ENCODE results near the gene EVA1C.
"Not testable (repeated sequence)": the region's sequence is repeated elsewhere in the genome, so short reads cannot be mapped to it uniquely, and the experiment has no call there.

The EVA1C gene, protein sequence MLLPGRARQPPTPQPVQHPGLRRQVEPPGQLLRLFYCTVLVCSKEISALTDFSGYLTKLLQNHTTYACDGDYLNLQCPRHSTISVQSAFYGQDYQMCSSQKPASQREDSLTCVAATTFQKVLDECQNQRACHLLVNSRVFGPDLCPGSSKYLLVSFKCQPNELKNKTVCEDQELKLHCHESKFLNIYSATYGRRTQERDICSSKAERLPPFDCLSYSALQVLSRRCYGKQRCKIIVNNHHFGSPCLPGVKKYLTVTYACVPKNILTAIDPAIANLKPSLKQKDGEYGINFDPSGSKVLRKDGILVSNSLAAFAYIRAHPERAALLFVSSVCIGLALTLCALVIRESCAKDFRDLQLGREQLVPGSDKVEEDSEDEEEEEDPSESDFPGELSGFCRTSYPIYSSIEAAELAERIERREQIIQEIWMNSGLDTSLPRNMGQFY

DNA sequence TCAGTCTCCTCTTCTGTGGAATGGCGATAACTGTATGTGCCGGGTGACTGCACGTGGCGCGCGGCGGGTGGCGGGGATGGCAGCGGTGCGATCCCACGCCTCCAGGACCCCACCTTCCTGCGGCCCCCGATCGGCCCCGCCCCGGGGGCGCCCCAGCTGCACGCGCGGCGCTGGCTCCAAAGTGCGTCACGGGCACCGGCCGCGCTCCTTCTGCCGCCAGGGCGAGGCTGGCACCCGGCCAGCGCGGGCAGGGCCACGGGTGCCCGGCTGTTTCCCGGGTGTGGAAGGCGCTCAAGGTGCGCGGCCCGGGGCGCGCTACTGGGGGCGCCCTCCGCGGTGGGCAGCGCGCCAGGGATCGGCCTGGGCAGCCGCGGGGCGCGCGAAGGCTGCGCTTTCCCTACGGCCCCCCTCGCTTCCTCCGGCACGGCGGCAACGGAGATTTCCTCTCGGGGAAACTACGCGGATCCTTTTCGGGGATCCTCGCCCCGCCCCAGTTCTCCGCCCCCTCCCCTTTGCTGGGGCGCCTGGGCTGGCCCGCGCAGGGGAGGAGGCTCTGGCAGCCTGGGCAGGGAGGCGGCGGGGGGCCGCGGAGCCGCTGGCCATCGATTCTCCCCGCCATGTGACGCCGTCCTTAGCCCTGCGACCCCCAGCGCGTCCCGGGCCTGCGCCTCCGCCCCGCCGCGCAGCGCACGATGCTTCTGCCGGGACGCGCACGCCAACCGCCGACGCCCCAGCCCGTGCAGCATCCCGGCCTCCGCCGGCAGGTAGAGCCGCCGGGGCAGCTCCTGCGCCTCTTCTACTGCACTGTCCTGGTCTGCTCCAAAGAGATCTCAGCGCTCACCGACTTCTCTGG is at the start of gene EVA1C:
TSS of gene EVA1C (plus strand) at position 545 of the 853 bp plus-strand sequence. CDS start at position 693, 148 bp downstream.
- DNase-seq (ENCODE audit: low read depth) = no peak

DNA sequence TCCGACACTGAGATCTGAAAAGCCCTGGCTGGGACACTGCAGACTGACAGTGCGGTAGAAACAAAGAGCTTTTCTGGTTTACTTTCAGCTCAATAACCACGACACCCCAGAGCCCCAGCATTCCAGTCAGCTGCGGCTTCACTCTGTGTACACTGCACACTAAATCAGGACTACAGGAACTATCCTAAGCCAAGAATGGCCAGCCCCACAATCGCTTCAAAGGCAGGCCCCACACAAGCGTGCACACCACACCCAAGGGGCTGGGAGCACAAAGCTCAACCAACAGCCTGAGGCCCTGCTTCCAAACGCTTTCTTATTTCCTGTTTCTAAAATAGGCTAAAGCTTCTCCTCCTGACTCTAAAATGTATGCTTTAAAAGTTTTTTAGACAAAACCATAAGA is 48.1 kb upstream of the EVA1C start:
- no peak for DNase-seq (ENCODE audit: low read depth)

GRCh38 chr21:32364796-32365195 is 47.7 kb upstream of the EVA1C start:
- DNase-seq (ENCODE audit: low read depth) = no peak

GRCh38 chr21:32366191-32366590 is 46.3 kb upstream of the EVA1C start:
- DNase-seq (ENCODE audit: low read depth) = no peak

DNA sequence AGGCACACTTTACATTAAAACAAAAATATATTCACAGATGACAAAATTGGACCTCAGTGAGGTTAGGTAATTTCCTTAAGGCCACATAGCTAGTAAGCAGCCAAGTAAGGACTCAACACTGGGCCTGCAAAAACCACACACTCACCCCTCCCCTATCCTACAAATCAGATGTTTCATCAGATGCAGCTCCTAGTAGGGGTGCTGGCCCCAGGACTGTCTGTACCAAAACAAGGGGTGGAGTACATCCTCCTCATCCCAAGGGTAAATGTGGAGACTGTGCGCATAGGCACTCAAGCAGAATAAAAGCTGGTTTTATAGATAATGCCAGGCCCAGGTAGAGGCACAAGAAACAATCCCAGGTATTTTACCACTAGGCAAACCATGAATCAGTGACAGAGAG is 45.3 kb upstream of the EVA1C start:
- DNase-seq (ENCODE audit: low read depth) = peak; percentile 37

DNA sequence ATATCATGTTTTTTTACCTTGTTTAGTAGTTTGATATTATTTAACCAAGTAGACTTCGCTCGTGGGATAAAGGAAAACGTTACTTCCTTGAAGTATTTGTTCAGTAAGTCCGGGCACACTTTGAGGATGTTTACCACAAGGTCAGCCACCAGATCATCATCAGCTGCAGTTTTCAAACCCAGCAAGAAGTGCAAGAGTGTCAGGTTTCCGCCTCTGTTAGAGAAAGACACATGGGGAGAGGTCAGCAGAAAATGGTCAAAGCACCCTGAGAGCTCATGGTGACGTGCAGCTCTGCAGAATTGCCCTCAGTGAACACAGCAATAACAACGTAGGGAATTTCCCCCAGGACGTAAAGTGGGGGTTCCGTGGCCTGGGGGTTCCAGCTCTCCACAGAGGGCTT is 44.1 kb upstream of the EVA1C start:
- no peak for DNase-seq (ENCODE audit: low read depth)

- not testable (repeated sequence) for DNase-seq (ENCODE audit: low read depth)
Observed at GRCh38 chr21:32368961-32369360, 43.5 kb upstream of the EVA1C start.

DNA sequence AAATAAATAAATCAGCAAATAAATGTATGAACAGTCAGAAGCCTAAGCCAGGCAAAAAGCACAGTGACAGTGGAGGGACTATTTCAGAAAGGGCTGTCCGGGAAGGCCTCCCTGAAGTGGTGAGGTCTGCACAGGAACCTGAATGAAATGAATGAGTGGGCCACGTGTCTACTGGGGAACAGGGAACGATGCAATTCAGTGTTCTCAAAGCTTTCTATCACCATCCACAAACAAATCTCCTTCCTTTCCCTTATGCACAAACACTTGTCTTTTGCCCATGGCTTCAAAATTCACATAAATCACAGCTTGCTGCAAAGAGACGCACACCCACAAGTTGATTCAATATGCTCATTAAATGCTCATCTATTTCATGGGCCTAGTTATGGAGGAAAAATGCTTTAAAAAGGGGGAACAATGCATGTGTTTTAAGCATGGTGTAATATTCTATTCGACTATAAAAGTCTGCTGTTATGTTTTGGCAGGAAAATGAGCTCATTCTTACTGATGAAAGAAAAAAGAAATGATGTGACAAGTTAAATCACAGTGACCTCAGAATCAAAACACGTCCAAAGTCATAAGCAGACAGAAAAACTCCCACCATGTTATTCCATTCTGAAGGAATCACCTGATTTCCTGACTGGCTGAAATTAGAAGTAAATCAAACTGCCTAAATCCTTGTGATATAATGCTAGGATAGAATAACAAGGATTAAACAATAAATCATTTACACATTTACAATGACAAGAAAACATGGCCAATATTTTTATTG is 41.3 kb upstream of the EVA1C start:
- DNase-seq (ENCODE audit: low read depth) = peak; percentile 52

DNA sequence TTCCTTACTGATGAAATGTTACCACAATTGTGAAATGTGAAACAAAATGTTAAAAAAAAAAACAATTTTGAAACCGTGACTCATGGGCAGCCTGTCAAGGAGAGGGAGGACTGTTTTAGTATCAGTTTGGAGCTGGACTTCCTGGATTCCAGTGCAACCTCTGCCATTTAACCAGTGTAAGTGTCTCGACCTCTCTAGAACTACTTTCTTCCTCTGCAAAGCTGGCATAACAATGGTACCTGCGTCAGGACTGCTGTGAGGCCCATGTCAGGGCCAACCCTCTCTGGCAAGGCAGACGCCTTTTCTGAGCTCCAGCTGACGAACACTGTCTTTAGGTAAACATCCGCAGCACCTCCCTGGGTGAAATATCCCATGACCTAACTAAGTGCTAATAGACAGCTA is 40.6 kb upstream of the EVA1C start:
- peak; percentile 90 for DNase-seq (ENCODE audit: low read depth)

DNA sequence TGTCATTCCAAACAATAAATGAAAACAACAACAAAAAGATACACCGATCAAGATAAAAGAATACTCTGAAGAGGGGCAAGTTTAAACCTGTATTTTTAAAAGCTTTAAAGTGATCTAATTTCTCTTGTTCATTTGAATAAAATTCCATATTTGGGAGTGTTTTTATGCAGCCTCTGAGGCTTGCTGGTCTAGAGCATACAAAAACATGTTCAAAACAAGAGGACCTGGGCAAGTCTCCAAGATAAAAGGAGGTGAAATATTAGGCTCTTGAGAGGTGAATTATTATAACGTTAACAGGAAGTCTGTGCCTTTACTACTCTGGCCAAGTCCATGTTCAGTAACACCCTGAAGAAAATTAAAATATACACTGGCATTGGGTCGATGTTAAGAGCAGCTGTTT is 39.8 kb upstream of the EVA1C start:
- peak; percentile 31 for DNase-seq (ENCODE audit: low read depth)

GRCh38 chr21:32377506-32377905 is 35.0 kb upstream of the EVA1C start:
- no peak for DNase-seq (ENCODE audit: low read depth)

GRCh38 chr21:32377991-32378390 is 34.5 kb upstream of the EVA1C start:
- DNase-seq (ENCODE audit: low read depth) = no peak

DNA sequence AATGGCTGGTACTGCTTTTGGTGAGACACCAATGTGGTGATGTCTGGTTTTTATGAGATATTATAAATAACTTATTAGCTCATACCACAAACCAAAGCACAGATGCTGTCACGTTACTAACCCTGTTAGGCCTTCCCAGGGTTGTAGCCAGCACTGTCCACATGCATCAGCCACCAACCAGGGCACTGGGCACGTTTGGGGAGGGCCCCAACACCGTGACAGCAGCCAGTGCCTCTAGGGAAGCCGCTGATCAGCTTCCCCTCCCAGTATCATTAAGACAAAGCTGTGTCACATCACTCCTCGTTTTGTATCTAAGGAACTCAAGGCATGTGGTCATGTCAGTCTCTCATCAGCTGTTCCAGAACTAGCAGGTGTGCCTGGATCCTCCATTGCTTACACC is 33.5 kb upstream of the EVA1C start:
- DNase-seq (ENCODE audit: low read depth) = peak; percentile 33

DNA sequence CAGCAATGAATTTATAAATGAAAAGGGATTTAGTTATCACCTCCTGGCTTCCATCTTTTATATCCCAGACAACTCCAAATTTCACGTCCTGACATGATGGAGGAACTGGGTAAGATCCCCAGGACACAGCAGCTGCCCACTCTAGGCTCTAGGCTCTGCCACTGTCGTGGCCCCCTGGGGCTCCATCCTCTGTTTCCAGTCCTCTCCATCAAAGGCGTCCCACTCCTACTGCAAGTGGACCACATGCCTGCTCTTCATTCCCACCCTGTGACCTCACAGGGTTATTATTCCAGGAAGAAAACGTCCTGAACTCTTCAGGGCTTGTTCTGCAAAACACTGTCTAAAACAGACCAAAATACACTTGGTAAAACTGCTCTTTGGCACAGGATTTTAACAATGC is 31.6 kb upstream of the EVA1C start:
- no peak for DNase-seq (ENCODE audit: low read depth)

DNA sequence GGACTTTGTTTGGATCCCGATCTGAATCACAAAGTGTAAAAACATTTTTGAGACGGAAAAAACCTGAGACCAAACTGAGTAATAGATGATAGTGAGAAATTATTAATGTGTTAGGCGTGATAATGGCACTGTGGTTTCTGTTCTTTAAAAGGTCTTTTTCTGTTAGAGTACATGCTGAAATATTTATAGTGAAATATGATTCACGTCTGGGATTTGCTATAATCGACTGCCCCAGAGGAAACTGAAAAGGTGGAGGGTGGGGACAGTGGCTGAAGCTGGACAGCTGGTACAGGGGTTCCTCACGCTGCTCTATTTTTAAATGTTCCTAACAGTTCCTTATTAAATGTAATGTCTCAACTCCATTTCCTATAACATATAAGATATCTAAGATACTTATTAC is 30.9 kb upstream of the EVA1C start:
- no peak for DNase-seq (ENCODE audit: low read depth)

DNA sequence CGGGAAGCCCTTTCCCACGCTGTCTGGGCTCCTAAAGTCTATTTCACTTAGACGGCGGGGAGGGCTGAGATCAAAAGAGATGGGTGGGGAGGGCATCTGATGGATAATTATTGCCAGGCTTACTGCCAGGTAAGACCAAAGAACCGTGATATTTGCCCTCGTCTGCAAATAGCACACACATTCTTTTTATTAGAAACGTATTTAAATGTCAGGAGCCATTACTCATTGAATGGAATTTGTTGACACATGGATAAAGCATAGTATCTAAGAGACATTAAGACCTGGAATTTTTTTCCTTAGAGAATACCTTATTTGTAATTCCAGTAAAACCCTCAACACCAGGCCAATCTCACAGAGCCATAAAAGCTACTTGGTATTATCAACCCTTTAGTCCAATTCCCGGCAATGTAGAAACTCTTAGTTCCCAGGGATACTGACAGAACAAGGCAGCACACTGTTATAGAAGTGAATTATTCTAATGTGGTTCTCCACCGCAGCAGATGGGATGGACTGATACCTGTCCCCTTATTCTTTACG is 30.3 kb upstream of the EVA1C start:
- peak; percentile 62 for DNase-seq (ENCODE audit: low read depth)

DNA sequence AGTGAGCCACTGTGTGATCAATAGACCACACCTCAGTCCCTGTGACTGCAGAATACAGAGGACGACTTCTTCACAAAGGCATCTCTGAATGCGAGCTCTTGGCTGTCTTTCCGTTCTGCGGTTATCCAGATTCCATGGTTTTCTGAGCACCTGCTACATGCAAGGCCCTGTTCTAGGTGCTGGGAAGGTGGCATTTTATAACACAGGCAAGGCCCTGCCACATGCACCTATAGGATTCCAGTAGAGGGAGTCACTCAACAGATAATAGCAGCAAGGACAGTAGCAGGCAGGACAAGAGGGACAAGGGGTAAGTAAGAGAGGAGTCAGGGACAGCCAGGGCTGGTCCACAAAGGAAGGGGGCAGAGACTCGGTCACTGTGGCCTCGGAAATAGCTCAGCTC is 28.7 kb upstream of the EVA1C start:
- no peak for DNase-seq (ENCODE audit: low read depth)

GRCh38 chr21:32386195-32386870 is 26.2 kb upstream of the EVA1C start:
- DNase-seq (ENCODE audit: low read depth) = peak; percentile 42

DNA sequence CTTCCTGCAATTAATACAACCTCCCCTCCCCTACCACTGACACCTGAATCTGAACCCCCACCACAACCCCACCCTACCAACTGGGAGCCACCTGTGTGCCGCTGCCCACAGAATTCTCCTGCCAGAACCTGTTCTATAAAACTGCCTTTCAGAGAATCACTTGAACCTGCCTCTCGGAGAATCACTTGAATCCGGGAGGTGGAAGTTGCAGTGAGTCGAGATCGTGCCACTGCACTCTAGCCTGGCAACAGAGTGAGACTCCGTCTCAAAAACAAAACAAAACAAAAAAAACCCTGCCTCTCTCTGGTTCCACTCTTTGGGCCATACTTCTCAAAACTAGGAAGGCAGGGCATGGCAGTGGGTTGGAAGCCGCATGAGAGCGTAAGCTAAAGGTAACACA is 25.4 kb upstream of the EVA1C start:
- no peak for DNase-seq (ENCODE audit: low read depth)

- DNase-seq (ENCODE audit: low read depth) = no peak
Observed at GRCh38 chr21:32388306-32388705, 24.2 kb upstream of the EVA1C start.

DNA sequence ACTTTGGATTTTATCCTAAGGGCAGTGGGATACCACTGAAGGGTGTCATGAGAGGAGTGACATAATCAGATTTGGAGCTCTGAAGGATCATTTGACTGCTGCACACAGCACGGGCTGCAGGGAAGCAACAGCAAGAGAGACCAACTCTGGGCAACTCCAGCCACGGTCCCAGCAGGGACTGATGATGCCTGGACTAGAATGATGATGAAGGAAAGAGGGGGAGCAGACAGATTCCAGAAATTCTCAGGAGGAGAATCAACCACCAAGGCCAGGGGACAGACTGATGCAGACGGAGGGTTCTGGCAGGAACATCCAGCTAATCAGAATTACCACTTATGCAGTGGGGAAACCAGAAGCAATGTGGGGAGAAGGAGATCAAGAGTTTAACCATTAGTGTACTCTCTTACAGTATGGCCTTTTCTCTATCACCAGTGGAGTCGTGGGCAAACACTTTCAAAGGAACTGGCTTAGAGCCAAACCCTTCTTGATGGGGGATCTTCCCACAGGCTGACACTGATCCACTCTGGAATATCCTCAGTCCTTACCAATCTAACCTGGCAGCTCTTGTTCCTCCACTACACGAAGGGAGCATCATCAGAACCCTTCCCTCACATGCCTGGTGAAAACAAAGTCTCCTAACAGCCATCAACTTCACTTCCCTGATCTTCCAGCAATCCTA is 23.0 kb upstream of the EVA1C start:
- DNase-seq (ENCODE audit: low read depth) = peak; percentile 80

All from amniotic epithelial cell (primary cell).